Lower leg skin (tissue), 4 donors: Measurements from ENCODE around the gene SERPINA10. TPM values are rescaled to one million over a fixed set of nuclear protein-coding genes. Genes with fewer than 3 reads are reported as not detected.

ENCODE experiments used
- DNase-seq, 2 donors: peaks; one replicate each; pipeline ENCODE4 v3.0.0-alpha.2; 2019; ENCODE audit warnings: low spot score in 2 of 2
- H3K4me3 ChIP-seq: fragments of 200-600 bp; sonication (generic); 2 replicates; pipeline ENCODE4 v1.5.1; 2017; ENCODE audit warnings: mild to moderate bottlenecking, low read depth; ENCODE audit not compliant: poor library complexity, severe bottlenecking
- POLR2A ChIP-seq, 2 donors: fragments of 450-650 bp; IDR thresholded peaks; one replicate each; pipeline ENCODE4 v1.6.1; 2016 to 2017; ENCODE audit warnings: antibody characterized with exemption in 2 of 2, mild to moderate bottlenecking in 1 of 2, moderate library complexity in 1 of 2
- intact Hi-C: fragments of 100-400 bp; cut with DNase I; formaldehyde crosslinking; loops from one replicate; pipeline ENCODE4 v1.15.0; 2023; ENCODE audit warnings: low total_unique reads
- total RNA-seq, 4 donors: library from RNA; depleted of rRNA; stranded (reverse); fragments of >200 nt; gene quantifications; one replicate each; pipeline ENCODE4 v1.1.0, GENCODE V29; 2016

SERPINA10 gene
- total RNA-seq, 4 donors from 2014 or later, result not detected

DNA sequence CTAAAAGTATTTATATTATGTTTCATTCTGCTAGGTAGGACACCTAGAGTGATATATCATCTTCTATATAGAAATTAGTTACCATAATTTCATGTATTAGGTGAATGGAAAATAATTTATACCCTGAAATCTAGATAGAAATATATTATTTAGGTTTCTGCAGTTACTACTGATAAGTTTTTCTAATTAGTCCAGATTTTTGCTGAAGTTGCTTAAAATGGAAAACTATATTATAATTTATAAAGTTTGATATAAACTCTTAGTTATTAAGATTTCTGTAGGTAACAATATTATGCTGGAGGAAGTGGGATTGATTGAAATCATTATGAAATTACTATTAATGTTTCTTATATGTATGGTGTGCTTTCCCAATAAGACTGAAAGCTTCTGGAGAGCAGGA lies 56.0 kb downstream of the SERPINA10 start:
- TF ChIP-seq POLR2A (IDR thresholded peaks at IDR 0.05), result no peak
- no peak overlapping the region for H3K4me3 ChIP-seq
- DNase-seq, result no peak
- intact Hi-C loops, result no loop called here

Other genes starting within 250 kb of the SERPINA10 start
- 100 to 1,000 TPM in 3 of 4 donors, 10 to 100 TPM in 1; 91.7 to 132 (median 102) TPM for gene DDX24, start 212.1 kb downstream of the SERPINA10 start, total RNA-seq
- 10 to 100 TPM in 2 of 4 donors, 1 to 10 TPM in 2; 6.2 to 22.6 (median 10.3) TPM for gene IFI27L1, start 212.0 kb downstream of the SERPINA10 start, total RNA-seq
- 100 to 1,000 TPM in 2 of 4 donors, 10 to 100 TPM in 2; 70.2 to 133 (median 109) TPM for gene IFI27, start 182.5 kb downstream of the SERPINA10 start, total RNA-seq
- 10 to 100 TPM; 21.0 to 69.1 (median 52.3) TPM for gene IFI27L2, start 163.7 kb downstream of the SERPINA10 start, total RNA-seq
- gene PPP4R4, start 118.9 kb downstream of the SERPINA10 start, total RNA-seq, result 1 to 10 TPM in 3 of 4 donors, under 1 TPM in 1; 0.56 to 8.6 (median 1.7) TPM
- gene SERPINA6, start 30.1 kb upstream of the SERPINA10 start, total RNA-seq, result not detected
- gene SERPINA2, start 73.4 kb upstream of the SERPINA10 start, total RNA-seq, result not detected
- gene SERPINA1, start 95.3 kb upstream of the SERPINA10 start, total RNA-seq, result 1 to 10 TPM in 2 of 4 donors, under 1 TPM in 1, not detected in 1; 0.93 to 6.2 (median 3.9) TPM
- under 1 TPM in 1 of 4 donors, not detected in 3; 0.36 TPM for gene SERPINA11, start 159.5 kb upstream of the SERPINA10 start, total RNA-seq
- gene SERPINA9, start 182.9 kb upstream of the SERPINA10 start, total RNA-seq, result 1 to 10 TPM in 3 of 4 donors, under 1 TPM in 1; 0.42 to 3.7 (median 1.5) TPM
- 100 to 1,000 TPM; 345 to 790 (median 421) TPM for gene SERPINA12, start 216.2 kb upstream of the SERPINA10 start, total RNA-seq